ENCODE measurements around the gene BRI3. TPM values are rescaled to one million over a fixed set of nuclear protein-coding genes. Genes with fewer than 3 reads are reported as not detected.

The BRI3 gene
- total RNA-seq, 4 donors from 2014 or later, result 36.4 to 52.9 (median 45.2) TPM

DNA sequence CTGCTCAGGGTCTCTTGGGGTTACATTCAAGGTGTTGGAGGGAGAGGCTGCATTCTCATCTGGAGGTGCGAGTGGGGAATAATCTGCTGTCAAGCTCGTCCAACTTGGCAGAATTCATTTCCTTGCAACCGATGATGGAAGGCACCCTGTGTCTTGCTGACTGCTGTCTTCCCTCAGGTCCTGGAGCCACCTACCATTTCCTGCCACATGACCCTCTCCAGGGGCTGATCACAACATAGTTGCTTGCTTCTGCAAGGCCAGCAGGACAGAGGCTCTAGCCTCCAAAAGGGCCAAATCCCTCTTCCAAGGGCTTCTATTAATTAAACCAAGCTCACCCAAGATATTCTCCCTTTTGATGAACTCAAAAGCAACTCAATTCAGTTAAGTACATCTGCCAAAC is 14.2 kb upstream of the BRI3 start:
- WGBS, result 84% methylated on average over 3 of the region's 3 CpGs
- TF ChIP-seq POLR2A (IDR thresholded peaks at IDR 0.05), result no peak
- TF ChIP-seq, protein P1, sequence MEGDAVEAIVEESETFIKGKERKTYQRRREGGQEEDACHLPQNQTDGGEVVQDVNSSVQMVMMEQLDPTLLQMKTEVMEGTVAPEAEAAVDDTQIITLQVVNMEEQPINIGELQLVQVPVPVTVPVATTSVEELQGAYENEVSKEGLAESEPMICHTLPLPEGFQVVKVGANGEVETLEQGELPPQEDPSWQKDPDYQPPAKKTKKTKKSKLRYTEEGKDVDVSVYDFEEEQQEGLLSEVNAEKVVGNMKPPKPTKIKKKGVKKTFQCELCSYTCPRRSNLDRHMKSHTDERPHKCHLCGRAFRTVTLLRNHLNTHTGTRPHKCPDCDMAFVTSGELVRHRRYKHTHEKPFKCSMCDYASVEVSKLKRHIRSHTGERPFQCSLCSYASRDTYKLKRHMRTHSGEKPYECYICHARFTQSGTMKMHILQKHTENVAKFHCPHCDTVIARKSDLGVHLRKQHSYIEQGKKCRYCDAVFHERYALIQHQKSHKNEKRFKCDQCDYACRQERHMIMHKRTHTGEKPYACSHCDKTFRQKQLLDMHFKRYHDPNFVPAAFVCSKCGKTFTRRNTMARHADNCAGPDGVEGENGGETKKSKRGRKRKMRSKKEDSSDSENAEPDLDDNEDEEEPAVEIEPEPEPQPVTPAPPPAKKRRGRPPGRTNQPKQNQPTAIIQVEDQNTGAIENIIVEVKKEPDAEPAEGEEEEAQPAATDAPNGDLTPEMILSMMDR (IDR thresholded peaks at IDR 0.05), result no peak
- TF ChIP-seq POLR2AphosphoS5 (IDR thresholded peaks at IDR 0.05), result no peak
- no peak for TF ChIP-seq EP300 (IDR thresholded peaks at IDR 0.05)
- no peaks in the 10 kb centered on the region for H3K27me3 ChIP-seq
- H3K27ac ChIP-seq, result no peak overlapping the region
- H3K36me3 ChIP-seq, result peaks cover 6% of the 10 kb centered on the region
- H3K9me3 ChIP-seq, result no peaks in the 10 kb centered on the region
- no peak overlapping the region for H3K4me3 ChIP-seq
- DNase-seq (ENCODE audit: low spot score in 2 of 2), result no peak
- H3K4me1 ChIP-seq, result no peaks in the 10 kb centered on the region

DNA sequence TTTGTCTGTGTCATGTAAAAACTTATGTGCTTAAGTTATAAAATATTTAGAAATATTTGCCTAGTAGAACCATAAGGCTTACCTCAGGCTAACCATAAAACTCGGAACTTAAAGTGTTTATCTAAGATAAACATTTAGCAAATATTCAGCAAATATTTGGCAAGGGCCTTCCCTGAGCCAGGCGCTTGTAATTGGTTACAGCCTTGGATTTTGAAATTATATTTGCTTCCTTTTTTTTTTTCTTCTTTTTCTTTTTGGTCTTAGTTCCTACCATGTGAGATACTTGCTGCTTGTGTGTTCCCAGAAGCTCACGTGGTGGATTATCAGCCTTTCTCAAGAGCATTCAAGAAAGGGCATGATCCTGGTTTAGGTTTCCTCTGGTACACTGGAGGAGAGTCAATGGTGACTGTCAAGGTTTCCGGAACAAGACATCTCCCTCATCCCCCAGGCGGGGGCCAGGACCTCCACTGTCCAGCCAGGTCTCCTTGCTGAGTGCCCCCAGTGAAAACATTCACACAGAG is 5.2 kb upstream of the BRI3 start:
- no peak for DNase-seq (ENCODE audit: low spot score in 2 of 2)
- Histone ChIP-seq H3K27me3 (no peaks in the 10 kb centered on the region), H3K36me3 (no peaks in the 10 kb centered on the region), H3K4me1 (peaks cover 12% of the 10 kb centered on the region), H3K4me3 (no peak overlapping the region), H3K9me3 (no peaks in the 10 kb centered on the region), H3K27ac (peak overlapping the region; percentile 2)
- WGBS, result 46% methylated on average over 5 of the region's 5 CpGs
- TF ChIP-seq POLR2AphosphoS5 (IDR thresholded peaks at IDR 0.05) (no peak), EP300 (IDR thresholded peaks at IDR 0.05) (no peak), POLR2A (IDR thresholded peaks at IDR 0.05) (no peak)
- TF ChIP-seq, protein P1 (IDR thresholded peaks at IDR 0.05), result no peak

DNA sequence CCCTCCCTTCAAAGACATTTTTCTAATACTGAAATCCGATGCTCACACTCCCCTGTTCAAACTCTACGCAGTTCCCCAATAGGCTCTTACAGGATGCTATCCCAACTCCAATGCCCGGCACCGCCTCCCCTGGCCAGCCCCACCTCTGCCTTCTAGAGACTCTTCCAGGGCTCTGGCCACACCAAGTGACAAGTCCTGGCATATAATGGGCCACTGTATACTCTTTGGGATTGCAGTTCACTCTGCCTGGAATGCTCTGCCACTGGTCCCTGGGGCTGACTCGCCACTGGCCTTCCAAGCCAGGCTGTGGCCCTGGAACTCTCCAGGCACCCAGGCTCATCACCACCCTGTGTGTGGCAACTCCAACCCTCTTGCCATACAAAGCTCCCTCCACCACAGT is 3.1 kb upstream of the BRI3 start:
- Histone ChIP-seq H3K4me1 (peaks cover 26% of the 10 kb centered on the region), H3K36me3 (no peaks in the 10 kb centered on the region), H3K9me3 (no peaks in the 10 kb centered on the region), H3K27ac (no peak overlapping the region), H3K4me3 (no peak overlapping the region), H3K27me3 (no peaks in the 10 kb centered on the region)
- TF ChIP-seq POLR2A (IDR thresholded peaks at IDR 0.05), result no peak
- TF ChIP-seq, protein P1 (IDR thresholded peaks at IDR 0.05), result no peak
- TF ChIP-seq POLR2AphosphoS5 (IDR thresholded peaks at IDR 0.05), result no peak
- TF ChIP-seq EP300 (IDR thresholded peaks at IDR 0.05), result no peak
- 100% methylated on average over 5 of the region's 5 CpGs for WGBS
- no peak for DNase-seq (ENCODE audit: low spot score in 2 of 2)

- no peaks in the 10 kb centered on the region for H3K27me3 ChIP-seq
- no peaks in the 10 kb centered on the region for H3K9me3 ChIP-seq
- H3K36me3 ChIP-seq, result no peaks in the 10 kb centered on the region
- 89% methylated on average over 4 of the region's 4 CpGs for WGBS
- H3K27ac ChIP-seq, result no peak overlapping the region
- peaks cover 31% of the 10 kb centered on the region for H3K4me1 ChIP-seq
- TF ChIP-seq, protein P1 (IDR thresholded peaks at IDR 0.05), result no peak
- TF ChIP-seq POLR2AphosphoS5 (IDR thresholded peaks at IDR 0.05), result no peak
- TF ChIP-seq EP300 (IDR thresholded peaks at IDR 0.05), result no peak
- TF ChIP-seq POLR2A (IDR thresholded peaks at IDR 0.05), result no peak
- DNase-seq (ENCODE audit: low spot score in 2 of 2), result no peak
- no peak overlapping the region for H3K4me3 ChIP-seq
Observed at GRCh38 chr7:98278936-98279335, 2.5 kb upstream of the BRI3 start.

DNA sequence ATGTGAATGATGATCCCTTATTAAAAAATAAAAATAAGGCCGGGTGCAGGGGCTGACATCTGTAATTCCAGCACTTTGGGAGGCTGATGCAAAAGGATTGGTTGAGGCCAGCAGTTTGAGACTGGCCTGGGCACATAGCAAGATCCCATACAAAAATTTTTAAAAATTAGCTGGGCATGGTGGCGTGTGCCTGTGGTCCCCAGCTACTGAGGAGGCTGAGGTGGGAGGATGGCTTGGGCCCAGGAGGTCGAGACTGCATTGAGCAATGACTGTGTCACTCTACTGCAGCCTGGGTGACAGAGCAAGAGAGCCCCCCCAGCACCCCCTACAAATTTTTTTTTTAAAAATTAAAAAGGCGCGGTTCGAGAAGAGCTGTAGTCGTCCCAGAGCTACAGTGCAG is 1.2 kb upstream of the BRI3 start:
- 53% methylated on average over 7 of the region's 7 CpGs for WGBS
- Histone ChIP-seq H3K9me3 (no peaks in the 10 kb centered on the region), H3K27ac (peak overlapping the region; percentile 99), H3K4me3 (peak overlapping the region; percentile 97), H3K4me1 (peaks cover 45% of the 10 kb centered on the region), H3K27me3 (no peaks in the 10 kb centered on the region), H3K36me3 (no peaks in the 10 kb centered on the region)
- TF ChIP-seq POLR2AphosphoS5 (IDR thresholded peaks at IDR 0.05) (no peak), EP300 (IDR thresholded peaks at IDR 0.05) (no peak), POLR2A (IDR thresholded peaks at IDR 0.05) (no peak)
- TF ChIP-seq, protein P1 (IDR thresholded peaks at IDR 0.05), result no peak
- DNase-seq (ENCODE audit: low spot score in 2 of 2), result no peak

All from suprapubic skin (tissue), 4 donors.